Prostate gland (tissue), 2 donors: Measurements from ENCODE around the gene NUTM2E. TPM values are rescaled to one million over a fixed set of nuclear protein-coding genes. Genes with fewer than 3 reads are reported as not detected.
"Not testable (repeated sequence)": the region's sequence is repeated elsewhere in the genome, so short reads cannot be mapped to it uniquely, and the experiment has no call there.

Experiments
- DNase-seq: peaks from one replicate; pipeline ENCODE4 v3.0.0-alpha.2; 2019; ENCODE audit warnings: low spot score
- H3K27ac ChIP-seq, 2 donors: fragments of 200-600 bp; sonication (generic); 2 replicates each; pipeline ENCODE4 v1.5.1; 2017 to 2019
- H3K27me3 ChIP-seq: fragments of 200-600 bp; sonication (generic); replicated peaks from 2 replicates; pipeline ENCODE4 v1.5.1; 2019; ENCODE audit not compliant: insufficient read depth
- H3K36me3 ChIP-seq, 2 donors: fragments of 200-600 bp; sonication (generic); 1 replicate in 1 of 2; 2 replicates in 1 of 2; pipeline versions ENCODE4 v1.5.1 to v1.8.1; 2017 to 2019
- H3K4me1 ChIP-seq: fragments of 200-600 bp; sonication (generic); replicated peaks from 2 replicates; pipeline ENCODE4 v1.5.1; 2019
- H3K4me3 ChIP-seq, 2 donors: fragments of 200-600 bp; sonication (generic); 2 replicates each; pipeline ENCODE4 v1.5.1; 2017 to 2019
- H3K9me3 ChIP-seq: fragments of 200-600 bp; sonication (generic); 2 replicates; pipeline ENCODE4 v1.5.1; 2017
- WGBS: methylation state at CpG from one replicate; pipeline ENCODE4 v1.1.5; 2018; 5-methylcytosine and 5-hydroxymethylcytosine counted together
- intact Hi-C: fragments of 100-400 bp; cut with DNase I; formaldehyde crosslinking; loops from one replicate; pipeline ENCODE4 v1.14.2; 2022
- total RNA-seq, 2 donors: library from RNA; depleted of rRNA; stranded (reverse); fragments of >200 nt; gene quantifications; one replicate each; pipeline ENCODE4 v1.1.0, GENCODE V29; 2016

NUTM2E gene
- total RNA-seq, 2 donors from 2014 or later: 0.57 TPM; not detected in 1

DNA sequence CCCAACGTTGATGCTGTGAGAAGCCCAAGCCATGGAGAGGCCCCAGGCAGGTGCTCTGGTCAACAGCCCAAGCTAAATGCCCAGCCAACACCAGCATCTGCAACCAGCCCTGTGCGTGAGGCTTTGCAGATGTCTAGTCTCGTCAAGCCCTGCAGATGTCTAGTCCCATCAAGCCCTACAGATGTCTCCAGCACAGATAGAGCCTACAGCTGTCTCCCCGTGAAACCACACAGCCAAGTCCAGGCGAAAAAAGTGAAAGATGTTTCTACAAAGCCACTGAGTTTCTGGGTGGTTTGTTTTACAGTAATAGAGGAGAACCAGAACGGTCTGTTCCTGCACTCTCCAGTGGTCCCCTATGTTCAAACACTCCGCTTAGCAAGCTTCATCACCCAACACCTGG, 41.5 kb downstream of the NUTM2E start:
- DNase-seq, H3K9me3 ChIP-seq, H3K27me3 ChIP-seq, H3K27ac ChIP-seq, H3K4me1 ChIP-seq, H3K36me3 ChIP-seq, intact Hi-C loops, H3K4me3 ChIP-seq: not testable (repeated sequence)
- WGBS: 71% methylated on average over 4 of the region's 7 CpGs

DNA sequence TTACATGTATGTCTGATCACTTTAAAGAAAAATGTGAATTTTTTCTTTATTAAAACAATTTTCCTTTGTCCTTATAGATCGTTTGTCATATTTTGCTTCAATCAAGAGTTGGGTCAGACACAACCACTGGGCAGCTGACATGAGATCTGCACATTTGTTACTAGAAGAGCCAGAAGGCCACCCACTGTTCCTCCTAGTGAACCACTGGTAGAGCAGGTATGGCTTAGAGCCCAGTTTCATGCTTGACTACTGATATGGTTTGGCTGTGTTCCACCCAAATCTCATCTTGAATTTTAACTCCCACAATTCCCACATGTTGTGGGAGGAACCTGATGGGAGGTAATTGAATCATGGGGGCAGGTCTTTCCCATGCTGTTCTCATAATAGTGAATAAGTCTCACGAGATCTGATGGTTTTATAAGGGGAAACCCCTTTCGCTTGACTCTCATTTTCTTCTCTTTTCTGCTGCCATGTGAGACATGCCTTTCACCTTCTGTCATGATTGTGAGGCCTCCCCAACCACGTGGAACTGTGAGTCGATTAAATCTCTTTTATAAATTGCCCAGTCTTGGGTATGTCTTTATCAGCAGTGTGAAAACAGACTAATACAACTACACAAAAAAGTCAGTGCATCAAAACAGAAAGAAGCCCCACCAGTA, 43.0 kb downstream of the NUTM2E start:
- H3K36me3 ChIP-seq, DNase-seq, H3K27me3 ChIP-seq, H3K9me3 ChIP-seq, intact Hi-C loops, H3K4me1 ChIP-seq, H3K4me3 ChIP-seq, H3K27ac ChIP-seq: not testable (repeated sequence)
- 52% methylated on average over 5 of the region's 5 CpGs for WGBS

DNA sequence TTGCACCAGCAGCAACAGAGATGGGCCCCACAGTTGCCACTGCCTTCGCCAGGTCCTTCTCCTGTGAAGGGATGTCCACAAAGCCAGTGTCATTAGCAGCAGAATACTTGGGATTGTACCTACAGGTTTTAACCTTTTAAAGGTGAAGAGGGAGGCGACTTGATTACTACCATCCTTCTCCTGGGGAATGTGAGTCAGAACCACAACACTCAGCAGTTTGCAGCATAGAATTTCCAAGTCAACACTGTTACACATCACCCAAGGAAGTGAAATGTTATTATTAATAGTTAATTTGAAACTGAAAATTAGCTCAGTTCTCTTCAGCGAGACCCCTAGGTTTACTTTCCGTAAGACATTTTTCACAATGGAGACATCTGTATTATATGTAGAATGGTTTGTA, 45.2 kb downstream of the NUTM2E start:
- H3K27ac ChIP-seq, H3K9me3 ChIP-seq, intact Hi-C loops, H3K27me3 ChIP-seq, H3K4me3 ChIP-seq, DNase-seq, H3K36me3 ChIP-seq, H3K4me1 ChIP-seq: not testable (repeated sequence)
- 95% methylated on average over 4 of the region's 4 CpGs for WGBS

Other genes with a start within 250 kb of the NUTM2E start
- gene SFTPA1, start 215.8 kb upstream of the NUTM2E start, total RNA-seq: not detected
- 1 to 10 TPM; 1.6 to 6.0 TPM for gene NUTM2B, start 123.5 kb upstream of the NUTM2E start, total RNA-seq
- gene SFTPD, start 122.4 kb downstream of the NUTM2E start, total RNA-seq: 1 to 10 TPM; 2.1 to 2.6 TPM